ENCODE data around the gene P2RY12.

DNA sequence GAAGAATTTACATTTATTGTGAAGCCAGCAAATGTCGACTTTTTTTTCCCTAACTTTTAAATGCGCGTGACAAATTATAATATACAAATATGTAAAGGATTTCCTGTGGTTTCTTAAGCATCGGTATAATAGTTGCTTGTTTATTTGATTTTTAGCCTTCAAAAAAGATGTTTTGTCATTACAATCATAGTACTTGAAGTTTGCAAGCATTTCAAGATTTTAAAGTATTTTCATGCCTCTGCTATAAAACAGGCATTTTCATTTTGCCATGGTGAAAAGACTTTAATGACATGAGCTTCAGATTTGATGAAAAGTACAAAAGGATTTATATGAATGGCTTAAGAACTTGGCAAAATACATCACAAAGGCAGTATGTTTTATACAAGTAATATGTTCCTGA is 9.4 kb upstream of the P2RY12 start:
- TF ChIP-seq POLR2A (IDR thresholded peaks at IDR 0.05), result no peak
- TF ChIP-seq CTCF (IDR thresholded peaks at IDR 0.05 in 4 of 5, conservative IDR thresholded peaks at IDR 0.05 in 1 of 5), result no peak
